Cerebellar nuclear complex (tissue), 1 donor: ENCODE data around the gene ZNF319.

Source experiments
- DNase-seq, 2 experiments: peaks; one replicate each; lab custom pipeline; 2025; lab: John Stamatoyannopoulos, UW

ZNF319 gene

DNA sequence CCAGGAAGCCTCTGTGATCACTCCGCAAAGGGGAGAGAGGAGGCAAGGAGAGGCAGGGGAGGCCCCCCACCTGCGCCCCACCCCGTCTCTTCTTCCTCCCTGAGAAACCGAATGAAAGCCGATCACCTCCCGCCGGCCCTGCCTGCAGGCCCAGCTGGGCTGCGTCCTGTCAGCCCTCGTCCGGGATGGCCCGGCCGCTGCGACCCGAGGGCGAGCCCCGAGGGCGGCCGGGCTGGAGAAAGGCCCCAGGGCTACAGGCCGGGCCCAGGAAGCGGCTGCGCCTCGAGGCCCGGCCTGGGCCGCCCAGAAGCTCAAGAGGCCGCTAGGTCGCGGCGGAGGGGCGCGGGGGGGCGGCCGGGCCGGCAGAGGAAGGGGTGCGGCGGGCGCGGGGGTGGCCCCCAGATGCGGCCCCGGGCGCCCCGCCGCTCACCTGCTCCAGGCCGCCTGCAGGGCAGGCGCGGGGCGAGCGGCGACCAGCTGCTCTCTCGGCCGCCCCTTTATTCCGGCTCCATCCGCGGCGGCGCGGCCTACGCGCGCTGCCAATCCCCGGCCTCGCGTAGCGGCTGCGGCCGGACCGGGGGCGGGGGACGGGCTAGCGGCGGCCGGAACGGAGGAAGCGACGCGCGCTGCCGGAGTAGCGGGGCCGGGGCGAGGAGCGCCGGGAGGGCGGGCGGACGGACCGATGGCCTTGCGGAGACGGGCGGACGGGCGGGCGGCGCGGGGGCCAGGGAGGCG lies at the start of gene ZNF319:
Gene ZNF319, minus strand, starts transcription at position 702 of the 735 bp plus-strand sequence. CDS start 2,407 bp downstream, outside the sequence.
- DNase-seq = no peak

- DNase-seq = no peak
Observed at GRCh38 chr16:58049232-58050185, 49.0 kb upstream of the ZNF319 start.

DNA sequence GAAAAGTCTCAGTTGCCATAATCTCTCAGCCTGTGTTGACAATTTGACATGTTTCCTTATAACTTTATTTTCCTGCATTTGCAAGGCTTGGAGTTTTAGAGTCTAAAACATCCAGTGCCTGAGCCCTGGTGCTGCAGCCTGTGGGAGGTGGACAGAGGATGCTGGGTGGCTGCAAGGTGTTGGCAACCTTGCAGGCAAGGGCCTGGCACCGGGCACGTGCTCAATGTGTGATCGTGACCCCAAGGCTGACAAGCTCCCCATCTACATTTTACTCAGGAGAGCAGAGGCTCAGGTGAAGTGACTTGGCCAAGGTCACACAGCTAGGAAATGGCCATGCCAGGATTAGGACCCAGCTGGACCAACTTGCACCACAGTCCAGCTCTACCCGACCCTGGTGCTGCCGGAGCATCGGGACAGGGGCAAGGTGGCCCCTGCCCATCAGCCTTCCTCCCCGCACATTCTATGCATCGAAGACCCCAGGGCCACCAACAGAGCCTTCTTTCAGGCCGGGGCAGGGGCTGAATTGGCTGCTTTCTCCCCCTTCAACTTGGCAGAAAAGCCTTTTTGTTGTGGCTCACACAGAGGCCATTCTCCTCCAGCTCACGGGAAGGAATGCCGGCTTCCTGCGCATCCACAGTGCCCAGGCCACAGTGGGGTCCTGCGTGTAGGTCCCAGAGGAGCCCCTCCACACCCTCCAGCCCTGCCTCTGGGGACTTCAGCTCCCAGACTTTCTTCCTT lies 48.2 kb upstream of the ZNF319 start:
- no peak for DNase-seq

DNA sequence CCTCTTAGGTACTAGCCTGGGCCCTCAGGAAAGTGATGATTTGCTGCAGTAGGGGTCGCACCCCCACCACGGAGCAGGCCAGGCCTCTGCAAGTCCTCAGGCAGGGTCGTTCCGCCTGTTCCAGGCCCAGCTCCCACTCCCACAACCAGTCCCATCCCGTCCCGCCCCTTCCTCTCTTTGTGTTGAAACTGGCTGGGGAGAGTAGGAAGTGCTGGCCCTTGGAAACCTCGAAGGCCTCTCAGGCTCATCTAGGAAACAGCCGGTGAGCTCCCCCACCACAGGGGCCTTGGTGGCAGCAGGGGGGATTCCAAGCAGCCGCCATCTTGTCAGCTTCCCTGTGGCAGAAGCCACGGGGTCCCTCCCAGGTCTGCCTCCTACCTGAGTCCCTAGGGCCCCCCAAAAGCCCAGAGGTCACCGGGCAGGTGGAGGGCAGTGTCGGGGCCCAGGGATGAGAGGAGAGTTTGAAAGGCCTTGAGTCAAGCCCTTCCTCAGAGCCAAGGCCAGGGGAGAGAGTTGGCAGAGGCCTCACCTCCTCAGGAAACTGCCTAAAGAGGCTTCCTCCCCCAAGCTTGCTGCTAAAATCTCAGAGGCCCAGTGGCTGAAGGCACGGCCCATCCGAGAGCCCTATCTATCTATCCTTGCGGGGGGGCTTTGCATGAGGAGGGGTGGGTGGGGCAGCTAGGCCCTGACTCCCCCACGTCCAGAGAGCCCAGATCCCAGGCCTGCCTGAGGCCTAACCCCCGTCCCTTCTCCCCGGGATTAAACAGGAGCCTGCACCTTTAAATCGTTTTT lies 47.3 kb upstream of the ZNF319 start:
- no peak for DNase-seq

DNA sequence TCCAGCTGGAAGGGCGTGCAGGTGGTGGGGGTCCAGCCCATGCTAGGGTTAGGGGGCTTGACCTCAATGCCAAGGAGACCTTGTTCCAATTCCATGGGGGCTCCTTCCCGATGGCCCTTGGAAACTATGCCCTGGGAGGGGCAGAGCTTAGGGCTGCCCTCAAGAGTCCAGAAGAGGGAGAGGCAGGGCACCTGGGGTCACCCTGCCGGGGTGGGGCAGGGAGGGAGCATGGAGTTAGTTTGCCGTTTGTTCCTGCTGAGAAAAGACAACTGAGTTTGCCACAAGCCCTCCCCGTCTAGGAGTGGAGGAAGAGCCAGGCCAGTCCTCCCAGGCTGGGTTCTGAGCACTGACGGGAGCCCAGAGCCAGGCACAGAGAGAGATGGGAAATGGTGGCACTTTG lies 46.5 kb upstream of the ZNF319 start:
- DNase-seq = no peak

DNA sequence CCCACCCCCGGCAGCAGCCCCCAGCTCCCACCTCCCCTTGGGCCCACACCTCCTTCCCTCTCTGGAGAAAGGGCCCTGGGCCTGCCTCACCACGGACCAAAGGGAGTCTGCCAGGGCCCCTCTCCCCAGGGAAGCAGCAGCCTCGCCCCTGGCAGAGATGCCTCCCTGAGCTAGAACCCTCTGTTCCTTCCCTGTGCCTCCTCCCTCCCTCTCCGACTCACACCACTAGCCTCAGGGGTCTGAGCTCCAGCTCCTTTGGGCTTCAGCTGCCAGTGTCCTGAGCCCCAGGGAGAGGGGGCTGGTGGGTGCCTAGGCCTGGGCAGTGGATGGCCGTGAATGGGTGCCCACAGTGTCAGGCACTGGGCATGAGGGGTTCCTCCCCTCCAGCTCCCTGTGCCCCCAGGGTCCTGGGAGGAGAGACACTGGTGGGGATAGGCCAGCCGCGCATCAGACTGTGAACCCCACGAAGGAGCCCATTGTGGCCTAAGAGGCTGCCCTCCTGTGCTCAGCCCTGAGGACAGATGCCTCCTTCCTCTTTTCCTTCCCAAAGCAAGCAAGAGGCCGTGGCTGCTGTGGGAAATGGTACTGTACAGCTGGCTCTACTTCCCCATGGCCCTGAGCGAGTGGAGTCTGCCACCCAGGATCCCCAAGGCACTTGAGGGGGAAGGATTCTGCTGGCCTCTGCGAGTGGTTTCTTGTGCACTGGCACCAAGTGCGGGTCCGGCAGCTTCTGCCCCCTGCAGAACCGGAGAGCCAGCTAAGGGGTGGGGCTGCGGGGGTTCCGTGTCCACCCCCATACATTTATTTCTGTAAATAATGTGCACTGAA lies 45.8 kb upstream of the ZNF319 start:
- DNase-seq = no peak

DNA sequence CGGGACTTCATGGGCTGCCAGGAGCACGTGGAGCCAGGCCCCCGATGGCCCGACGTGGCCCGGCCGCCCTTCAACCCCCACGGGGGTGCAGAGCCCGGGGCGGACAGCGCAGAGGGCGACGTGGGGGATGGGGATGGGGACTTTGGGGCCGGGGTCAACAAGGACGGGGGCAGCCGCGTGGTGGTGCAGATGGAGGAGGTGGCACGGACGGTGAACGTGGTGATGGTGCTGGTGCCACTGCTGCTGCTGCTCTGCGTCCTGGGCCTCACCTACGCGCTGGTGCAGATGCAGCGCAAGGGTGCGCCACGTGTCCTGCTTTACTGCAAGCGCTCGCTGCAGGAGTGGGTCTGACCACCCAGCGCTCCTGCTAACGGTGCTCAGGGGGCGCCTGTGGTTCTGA lies 44.6 kb upstream of the ZNF319 start:
- DNase-seq = no peak

- no peak for DNase-seq
Observed at GRCh38 chr16:58044266-58045019, 44.0 kb upstream of the ZNF319 start.

DNA sequence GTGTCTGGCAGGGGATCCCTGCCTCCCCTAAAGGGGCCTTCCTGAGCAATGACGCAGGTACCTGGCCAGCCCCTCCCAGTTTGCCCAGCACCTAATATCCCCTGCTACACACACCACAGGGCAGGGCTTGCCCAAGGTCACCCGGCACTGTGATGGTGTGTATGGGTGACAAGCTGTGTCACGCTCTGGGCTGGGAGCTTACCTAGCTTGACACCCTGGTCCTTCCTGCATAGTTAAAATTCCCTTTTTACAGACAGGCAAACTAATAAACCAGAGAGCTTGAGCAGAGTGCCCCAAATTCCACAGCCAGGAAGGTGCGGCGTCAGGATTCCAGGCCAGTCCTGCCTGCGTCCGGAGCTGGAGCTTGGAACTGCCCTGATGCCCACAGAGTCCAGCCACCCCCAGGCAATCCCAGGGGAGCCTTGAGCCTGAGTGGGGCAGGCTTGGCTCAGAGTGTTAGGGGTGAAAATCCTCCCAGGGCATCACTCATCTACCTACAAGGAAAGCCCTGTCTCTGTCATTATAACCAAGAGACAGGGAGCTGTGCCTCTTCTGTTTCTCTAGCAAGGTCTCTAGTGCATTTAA lies 43.2 kb upstream of the ZNF319 start:
- DNase-seq = no peak

DNA sequence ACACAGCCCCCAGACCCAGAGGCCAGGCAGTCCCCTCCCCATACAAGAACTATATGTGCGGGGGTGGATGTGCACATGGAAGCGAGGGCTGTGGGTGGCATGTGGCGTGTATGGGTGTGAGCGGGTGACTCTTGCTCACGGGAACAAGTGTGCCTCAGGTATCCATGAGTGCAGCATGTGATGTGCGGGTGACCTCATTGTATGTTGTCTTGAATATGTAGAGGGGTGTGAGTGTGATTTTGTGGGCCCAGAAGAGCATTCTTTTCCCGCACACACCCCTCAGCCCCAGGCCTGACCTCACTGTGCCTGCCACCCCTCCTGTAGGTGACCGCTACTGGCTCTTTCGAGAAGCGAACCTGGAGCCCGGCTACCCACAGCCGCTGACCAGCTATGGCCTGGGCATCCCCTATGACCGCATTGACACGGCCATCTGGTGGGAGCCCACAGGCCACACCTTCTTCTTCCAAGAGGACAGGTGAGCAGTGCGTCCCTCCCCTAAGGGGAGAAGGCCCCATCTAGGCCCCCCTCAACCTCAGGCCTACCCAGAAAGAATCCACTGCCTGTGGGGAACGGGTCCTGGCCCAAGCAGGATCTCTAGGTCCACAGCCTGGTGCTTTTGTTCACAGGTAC lies 42.5 kb upstream of the ZNF319 start:
- no peak for DNase-seq

DNA sequence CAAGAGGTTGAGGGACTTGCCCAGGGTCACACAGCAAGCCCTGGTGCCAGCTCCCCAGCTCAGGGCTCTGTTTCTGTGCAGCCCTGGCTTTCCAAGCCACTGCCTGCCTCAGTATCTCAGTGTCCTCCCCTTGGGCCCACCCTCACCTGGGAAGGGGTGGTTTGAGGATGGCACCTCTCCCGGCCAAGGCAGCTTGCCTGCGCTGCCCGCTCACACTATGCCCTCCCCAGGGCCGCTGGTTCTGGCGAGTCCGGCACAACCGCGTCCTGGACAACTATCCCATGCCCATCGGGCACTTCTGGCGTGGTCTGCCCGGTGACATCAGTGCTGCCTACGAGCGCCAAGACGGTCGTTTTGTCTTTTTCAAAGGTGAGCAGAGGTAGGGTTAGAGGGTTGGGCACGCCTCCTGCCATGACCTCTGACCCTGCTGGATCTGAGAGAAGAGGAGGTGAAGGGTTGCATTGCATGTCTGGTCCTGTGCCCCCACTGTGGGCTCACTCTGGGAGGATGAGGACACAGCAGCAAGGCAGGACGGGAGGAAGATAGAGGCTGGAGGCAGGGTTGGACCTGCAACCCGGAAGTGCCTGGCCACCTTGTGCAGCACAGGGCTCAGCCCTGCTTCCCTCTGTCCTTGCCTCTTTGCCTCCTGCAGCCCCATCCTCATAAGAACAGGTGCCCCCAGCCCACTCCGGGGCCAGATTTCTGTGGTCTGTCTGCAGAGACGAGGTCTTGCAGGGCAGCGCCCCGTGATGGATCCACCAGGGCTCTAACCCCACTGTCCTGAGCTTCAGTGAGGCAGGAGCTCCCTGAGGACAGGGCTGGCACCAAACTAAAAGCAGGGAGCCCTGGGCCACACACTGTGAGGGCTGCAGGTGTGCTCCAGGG lies 41.8 kb upstream of the ZNF319 start:
- DNase-seq = no peak

- no peak for DNase-seq
Observed at GRCh38 chr16:58041628-58041955, 41.1 kb upstream of the ZNF319 start.

- DNase-seq = no peak
Observed at GRCh38 chr16:58040945-58041627, 40.6 kb upstream of the ZNF319 start.

- no peak for DNase-seq
Observed at GRCh38 chr16:58040496-58040846, 40.0 kb upstream of the ZNF319 start.

DNA sequence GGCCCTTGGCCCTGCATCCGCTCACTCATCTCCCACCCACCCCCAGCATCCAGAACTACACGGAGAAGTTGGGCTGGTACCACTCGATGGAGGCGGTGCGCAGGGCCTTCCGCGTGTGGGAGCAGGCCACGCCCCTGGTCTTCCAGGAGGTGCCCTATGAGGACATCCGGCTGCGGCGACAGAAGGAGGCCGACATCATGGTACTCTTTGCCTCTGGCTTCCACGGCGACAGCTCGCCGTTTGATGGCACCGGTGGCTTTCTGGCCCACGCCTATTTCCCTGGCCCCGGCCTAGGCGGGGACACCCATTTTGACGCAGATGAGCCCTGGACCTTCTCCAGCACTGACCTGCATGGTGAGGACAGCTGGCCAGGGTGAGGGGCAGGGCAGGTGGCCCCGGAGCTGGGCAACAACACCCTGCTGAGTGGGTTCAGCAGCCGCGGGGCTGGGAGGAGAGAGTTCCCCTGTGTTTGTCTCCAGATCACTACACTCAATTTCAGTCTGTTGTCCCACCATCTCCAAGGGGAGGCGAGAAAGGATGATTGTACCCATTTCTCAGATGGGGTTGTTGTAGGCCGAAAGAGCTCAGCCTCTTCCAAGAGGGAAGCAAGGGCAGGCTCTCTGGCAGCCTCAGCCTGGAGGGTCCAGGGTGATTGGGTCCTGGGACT lies 39.5 kb upstream of the ZNF319 start:
- DNase-seq = no peak

DNA sequence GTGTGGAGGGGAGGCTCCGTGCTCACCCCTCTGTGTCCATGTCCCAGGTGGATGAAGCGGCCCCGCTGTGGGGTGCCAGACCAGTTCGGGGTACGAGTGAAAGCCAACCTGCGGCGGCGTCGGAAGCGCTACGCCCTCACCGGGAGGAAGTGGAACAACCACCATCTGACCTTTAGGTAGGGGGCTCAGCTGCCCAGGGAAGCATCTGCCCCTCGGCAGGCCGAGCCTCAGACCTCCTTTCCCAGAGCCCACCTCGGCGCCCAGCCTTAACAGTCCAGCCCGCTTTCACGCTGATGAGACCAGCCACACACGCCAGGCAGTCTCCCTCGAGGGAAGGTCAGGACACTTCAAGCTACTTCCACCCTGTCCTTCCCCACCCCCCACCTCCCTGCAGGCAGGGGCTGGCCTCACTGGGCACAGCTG lies 37.8 kb upstream of the ZNF319 start:
- no peak for DNase-seq
